ENCODE results near the gene SAP30BP.

The SAP30BP gene

GRCh38 chr17:75646638-75646992 is 20.5 kb upstream of the SAP30BP start:
- DNase-seq (ENCODE audit: low read depth in 1 of 2, low spot score in 1 of 2) = no peak

DNA sequence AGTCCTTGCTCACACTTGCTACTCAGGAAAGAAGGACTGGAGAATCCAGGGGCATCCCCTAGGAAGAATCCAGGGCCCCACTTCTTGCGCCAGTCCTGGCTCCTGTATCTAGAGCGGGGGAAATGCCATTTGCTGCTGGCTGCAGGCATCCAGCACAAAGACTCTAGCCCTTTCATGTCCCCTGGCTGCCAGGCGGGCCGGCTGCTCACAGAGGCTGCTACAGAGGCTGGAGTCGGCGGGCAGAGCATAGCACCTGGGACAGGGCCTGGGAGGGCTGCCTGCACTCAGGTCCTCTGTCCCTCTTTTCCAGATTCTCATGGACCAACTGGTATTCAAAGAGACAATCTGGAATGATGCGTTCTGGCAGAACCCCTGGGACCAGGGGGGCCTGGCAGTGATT is 20.1 kb upstream of the SAP30BP start:
- DNase-seq (ENCODE audit: low read depth in 1 of 2, low spot score in 1 of 2) = no peak

DNA sequence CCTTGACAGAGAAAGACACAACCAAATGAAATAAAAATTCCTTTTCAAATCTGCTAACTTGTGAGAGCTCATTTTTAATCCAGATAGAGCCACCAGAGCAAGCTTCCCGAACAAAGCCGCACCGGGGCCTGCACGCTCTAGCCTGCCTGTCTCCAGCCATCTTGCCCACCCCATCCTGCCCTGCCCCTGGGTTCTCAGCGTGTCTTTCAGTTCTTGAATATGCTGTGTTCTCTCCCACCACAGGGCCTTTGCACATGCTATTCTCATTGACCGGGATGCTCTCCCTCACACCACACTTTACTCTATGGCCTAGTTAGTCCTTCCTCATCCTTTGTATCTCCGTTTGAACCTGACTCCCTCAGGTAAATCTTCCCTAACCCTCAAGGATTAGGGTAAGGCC is 19.2 kb upstream of the SAP30BP start:
- DNase-seq (ENCODE audit: low read depth in 1 of 2, low spot score in 1 of 2) = no peak

- DNase-seq (ENCODE audit: low read depth in 1 of 2, low spot score in 1 of 2) = no peak
Observed at GRCh38 chr17:75649687-75650086, 17.5 kb upstream of the SAP30BP start.

DNA sequence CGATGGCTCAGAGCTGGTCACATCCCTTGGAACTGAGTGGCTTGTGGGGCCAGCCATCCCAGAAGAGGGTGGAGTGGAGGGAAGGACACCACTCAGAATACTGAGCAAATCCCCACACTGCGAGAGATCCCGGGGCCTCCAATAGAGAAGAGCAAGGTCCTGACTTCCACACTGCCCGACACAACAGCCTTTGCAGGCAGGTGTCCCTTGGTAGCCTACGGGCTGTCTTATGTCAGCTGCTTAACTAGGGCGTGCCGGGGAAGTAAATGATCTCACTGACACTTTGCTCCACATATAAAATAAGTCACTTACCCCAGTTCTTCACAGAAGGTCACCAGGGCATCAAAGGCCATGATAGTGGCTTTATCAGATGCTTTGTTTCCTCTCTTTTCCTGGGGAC is 16.3 kb upstream of the SAP30BP start:
- DNase-seq (ENCODE audit: low read depth in 1 of 2, low spot score in 1 of 2) = no peak

DNA sequence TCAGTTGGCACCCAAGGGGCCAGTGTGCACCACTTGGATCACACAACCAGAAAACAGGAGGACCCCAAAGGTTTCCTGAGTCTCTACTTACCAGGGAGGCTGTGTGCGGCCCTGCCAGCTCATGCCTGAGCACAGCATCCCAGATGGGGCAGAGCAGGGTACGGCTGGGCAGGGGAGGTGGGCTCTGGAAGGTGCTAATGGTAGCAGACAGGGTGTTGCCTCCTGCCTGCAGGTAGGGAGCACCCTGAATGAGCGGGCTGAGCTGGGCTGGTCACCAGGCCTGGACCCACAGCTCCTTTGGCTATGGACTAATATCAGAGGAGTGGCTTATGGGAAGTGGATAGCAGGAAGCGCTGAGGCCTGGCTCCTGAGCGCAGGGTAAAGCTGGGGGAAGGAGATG is 14.8 kb upstream of the SAP30BP start:
- DNase-seq (ENCODE audit: low read depth in 1 of 2, low spot score in 1 of 2) = no peak

DNA sequence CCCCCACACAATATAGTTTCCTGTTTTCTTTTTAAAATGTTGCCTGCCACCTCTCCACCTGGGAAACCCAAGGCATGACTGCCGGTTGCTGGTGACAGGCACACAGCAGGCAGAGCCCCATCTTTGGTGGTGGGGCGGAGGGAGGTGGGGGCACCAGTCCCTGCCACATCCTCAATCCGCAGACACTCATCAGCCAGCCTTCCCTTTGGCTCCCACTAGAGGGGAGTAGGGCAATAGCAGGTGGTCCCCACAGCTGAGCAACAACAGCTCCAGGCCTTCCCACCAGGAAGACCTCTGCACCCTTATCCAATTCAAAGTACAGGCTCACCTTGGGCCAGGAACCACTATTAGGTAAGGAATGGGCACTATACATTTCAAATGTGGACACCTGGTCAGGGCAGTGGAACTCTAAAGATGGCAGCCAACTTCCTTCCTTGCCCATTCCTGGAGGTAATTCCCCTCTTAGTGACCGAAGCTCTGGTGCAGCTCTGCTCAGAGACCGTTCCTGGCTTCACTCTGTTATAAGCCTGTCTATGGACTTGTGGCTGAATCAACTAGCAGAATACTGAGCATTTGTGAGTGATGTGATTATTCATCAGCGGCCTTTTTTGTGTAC is 14.1 kb upstream of the SAP30BP start:
- no peak for DNase-seq (ENCODE audit: low read depth in 1 of 2, low spot score in 1 of 2)

- no peak for DNase-seq (ENCODE audit: low read depth in 1 of 2, low spot score in 1 of 2)
Observed at GRCh38 chr17:75654176-75654575, 13.0 kb upstream of the SAP30BP start.

DNA sequence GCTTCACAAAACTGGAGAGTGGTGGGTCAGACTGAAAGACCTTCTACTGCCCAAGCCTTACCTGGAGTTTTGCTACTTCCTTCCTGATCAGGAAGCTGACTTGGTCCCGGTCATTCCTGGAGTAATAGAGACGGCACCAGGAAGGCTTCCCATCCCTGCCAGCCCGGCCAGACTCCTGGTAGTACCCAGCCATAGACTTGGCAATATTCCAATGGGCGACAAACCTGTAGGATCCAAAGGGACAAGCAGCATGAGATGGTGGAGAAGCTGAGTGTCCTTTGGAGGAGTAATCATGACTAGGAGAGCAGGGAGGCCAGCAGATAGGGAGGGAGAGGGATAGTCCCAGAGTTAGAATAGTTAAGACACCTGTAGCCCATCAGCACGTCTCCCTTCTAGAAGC is 8.9 kb upstream of the SAP30BP start:
- DNase-seq (ENCODE audit: low read depth in 1 of 2, low spot score in 1 of 2) = no peak

- no peak for DNase-seq (ENCODE audit: low read depth in 1 of 2, low spot score in 1 of 2)
Observed at GRCh38 chr17:75661531-75661930, 5.6 kb upstream of the SAP30BP start.

- no peak for DNase-seq (ENCODE audit: low read depth in 1 of 2, low spot score in 1 of 2)
Observed at GRCh38 chr17:75662511-75662910, 4.6 kb upstream of the SAP30BP start.

GRCh38 chr17:75664099-75664549 is 3.0 kb upstream of the SAP30BP start:
- DNase-seq (ENCODE audit: low read depth in 1 of 2, low spot score in 1 of 2) = no peak

GRCh38 chr17:75665981-75666380 is 1.2 kb upstream of the SAP30BP start:
- DNase-seq (ENCODE audit: low read depth in 1 of 2, low spot score in 1 of 2) = no peak

DNA sequence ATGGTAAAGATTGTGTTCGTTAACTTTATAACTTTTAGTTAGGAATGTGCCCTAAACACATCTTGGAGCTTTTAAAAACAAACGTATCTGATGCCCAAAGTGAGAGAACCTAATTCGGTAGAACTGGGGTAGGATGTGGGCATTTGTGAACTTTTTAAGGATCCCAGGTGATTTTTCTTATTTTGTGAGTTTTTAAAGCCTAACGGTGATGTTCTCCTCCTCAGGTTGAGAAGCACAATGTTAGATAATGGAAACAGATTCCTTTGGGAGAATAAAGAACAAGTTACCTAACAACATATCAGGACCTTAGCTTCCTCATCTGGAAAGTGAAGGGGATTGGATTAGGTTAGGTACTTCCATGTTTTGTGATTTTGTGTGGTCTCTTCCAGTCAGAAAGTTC is 687 bp downstream of the SAP30BP start:
- no peak for DNase-seq (ENCODE audit: low read depth in 1 of 2, low spot score in 1 of 2)

DNA sequence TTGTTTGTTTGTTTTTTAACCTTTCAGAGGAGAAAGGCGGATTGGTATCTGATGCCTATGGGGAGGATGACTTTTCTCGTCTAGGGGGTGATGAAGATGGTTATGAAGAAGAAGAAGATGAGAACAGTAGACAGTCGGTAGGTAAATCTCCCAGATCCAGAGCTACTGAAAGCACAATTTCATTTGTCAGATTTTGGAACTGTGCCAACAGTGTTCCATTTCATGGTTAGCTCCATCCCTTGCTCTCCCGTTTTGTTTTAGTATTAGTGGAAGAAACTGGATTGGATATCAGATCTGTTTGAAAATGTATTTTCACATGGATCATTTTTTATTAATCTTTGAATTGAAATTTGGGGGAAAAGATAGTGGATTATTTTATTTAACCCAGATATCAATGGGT is 1.4 kb downstream of the SAP30BP start:
- no peak for DNase-seq (ENCODE audit: low read depth in 1 of 2, low spot score in 1 of 2)

- DNase-seq (ENCODE audit: low read depth in 1 of 2, low spot score in 1 of 2) = no peak
Observed at GRCh38 chr17:75670868-75671267, 3.7 kb downstream of the SAP30BP start.

DNA sequence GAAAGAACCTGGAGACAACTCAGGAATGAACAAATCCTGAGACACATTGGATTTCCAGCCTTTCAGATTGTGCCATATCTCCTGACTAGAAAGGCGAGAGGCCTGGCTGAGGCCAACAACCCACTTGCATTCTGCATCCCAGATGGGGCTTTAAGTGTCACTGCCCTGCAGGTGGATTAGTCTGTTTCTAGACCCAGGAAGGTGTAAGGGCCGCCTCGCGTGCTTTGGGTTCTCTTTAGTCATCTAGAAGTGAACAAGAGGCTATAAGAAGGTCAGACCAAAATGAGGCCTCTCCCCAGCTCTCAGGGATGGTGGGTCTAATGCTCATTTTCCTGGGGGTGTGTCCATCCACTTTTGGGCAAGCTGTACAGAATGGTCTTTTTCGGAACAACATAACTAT is 4.9 kb downstream of the SAP30BP start:
- no peak for DNase-seq (ENCODE audit: low read depth in 1 of 2, low spot score in 1 of 2)

GRCh38 chr17:75673487-75673886 is 6.3 kb downstream of the SAP30BP start:
- no peak for DNase-seq (ENCODE audit: low read depth in 1 of 2, low spot score in 1 of 2)

GRCh38 chr17:75676461-75676860 is 9.3 kb downstream of the SAP30BP start:
- DNase-seq (ENCODE audit: low read depth in 1 of 2, low spot score in 1 of 2) = no peak

DNA sequence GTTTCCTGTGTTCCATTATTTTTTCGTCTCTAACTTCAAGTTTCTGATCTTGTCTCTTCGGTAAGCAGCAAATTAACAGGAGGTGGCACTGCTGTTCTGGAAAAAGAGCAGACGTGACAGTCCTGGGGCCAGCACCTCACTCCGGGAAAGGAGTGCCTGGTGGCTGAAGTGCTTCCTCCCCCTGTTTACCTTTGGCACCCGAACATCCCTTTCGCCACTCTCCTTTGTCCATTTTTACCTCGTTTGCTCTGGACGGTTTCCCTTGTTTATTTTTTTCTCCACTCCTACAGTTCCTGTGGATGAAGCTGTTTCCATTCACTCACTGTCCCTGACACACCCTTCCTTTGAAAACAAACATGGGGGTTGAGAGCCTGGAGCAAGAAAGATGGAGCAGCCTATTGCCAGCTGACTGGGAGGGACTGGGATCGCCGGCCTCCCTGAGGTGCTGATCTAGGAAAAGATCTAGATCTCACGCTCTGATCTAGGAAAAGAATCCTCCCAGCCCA is 12.6 kb downstream of the SAP30BP start:
- DNase-seq (ENCODE audit: low read depth in 1 of 2, low spot score in 1 of 2) = no peak

DNA sequence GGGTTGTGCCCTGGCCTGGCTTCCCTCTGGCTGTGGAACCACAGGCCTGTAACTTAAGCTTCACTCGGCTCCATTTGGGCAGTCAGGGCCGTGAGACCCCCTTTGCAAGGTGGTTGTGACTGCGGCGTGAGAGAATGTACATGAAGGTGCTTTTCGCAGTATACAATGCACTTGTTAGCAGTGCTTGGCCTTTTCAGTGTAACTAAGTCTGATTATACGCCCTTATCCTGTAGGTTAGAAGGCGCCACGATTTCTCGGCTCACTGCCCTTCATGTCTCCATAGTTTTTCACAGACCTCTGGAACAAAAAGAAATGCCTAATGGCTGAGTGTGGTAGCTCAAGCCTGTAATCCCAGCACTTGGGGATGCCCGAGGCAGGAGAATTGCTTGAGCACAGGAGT is 13.3 kb downstream of the SAP30BP start:
- DNase-seq (ENCODE audit: low read depth in 1 of 2, low spot score in 1 of 2) = no peak

DNA sequence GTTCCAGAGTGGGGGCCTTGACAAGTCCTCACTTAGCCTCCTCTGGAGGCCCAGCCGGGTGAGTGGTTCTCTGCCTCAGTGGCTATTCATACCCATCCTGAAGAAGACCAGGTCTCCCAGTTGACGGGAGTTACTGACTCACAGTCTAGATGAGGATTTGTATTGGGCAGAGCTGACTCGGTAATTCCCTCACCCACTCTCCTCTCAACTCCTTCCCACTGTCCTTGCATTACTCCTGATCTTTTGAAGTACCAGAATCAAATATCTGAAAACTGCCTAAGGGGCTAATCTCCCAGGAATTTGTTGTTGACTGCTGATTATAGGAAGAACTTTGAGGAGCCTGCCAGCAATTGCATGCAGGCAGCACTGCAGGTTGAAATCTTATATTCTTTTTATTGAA is 14.2 kb downstream of the SAP30BP start:
- no peak for DNase-seq (ENCODE audit: low read depth in 1 of 2, low spot score in 1 of 2)

DNA sequence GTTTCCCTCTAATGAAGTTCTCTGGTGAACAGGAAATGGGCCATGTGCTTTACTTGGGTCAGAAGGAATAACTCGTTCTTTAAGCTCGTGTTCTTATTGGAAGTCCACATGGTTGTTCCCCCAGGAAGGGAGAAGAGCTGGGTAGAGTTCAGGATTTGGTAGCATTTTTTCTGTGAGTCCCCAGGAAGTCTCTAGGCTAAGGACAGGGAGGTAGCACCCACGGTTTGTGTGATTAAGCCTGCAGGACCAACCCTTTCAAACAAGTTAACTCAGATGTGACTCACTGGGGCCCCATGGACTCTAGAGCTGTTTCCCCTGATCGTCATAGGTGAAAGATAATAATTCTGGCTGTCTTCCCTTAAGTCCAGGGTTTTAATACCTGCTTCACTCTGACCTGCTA is 16.4 kb downstream of the SAP30BP start:
- DNase-seq (ENCODE audit: low read depth in 1 of 2, low spot score in 1 of 2) = no peak

GRCh38 chr17:75684249-75684648 is 17.1 kb downstream of the SAP30BP start:
- no peak for DNase-seq (ENCODE audit: low read depth in 1 of 2, low spot score in 1 of 2)
